ENCODE data around the gene TCN2.

Gene TCN2

GRCh38 chr22:30605449-30606110 is 1.4 kb upstream of the TCN2 start (continued):
- TF ChIP-seq TSHZ2 (CRISPR knock-in tag; IDR thresholded peaks at IDR 0.05), result no peak
- no peak for TF ChIP-seq ZC3H10 (CRISPR knock-in tag; IDR thresholded peaks at IDR 0.05)
- TF ChIP-seq RARB (CRISPR knock-in tag; IDR thresholded peaks at IDR 0.05), result no peak
- TF ChIP-seq ZFP30 (CRISPR knock-in tag; IDR thresholded peaks at IDR 0.05), result no peak

- TF ChIP-seq OSR1 (CRISPR knock-in tag; IDR thresholded peaks at IDR 0.05) (no peak), TOX (CRISPR knock-in tag; IDR thresholded peaks at IDR 0.05; ENCODE audit: borderline replicate concordance) (no peak), TCF4 (CRISPR knock-in tag; IDR thresholded peaks at IDR 0.05; ENCODE audit: borderline replicate concordance) (no peak), ARNTL (CRISPR knock-in tag; IDR thresholded peaks at IDR 0.05; ENCODE audit: borderline replicate concordance, low read depth) (no peak), PATZ1 (CRISPR knock-in tag; IDR thresholded peaks at IDR 0.05; ENCODE audit: borderline replicate concordance) (no peak), RARB (CRISPR knock-in tag; IDR thresholded peaks at IDR 0.05) (no peak), ZFP30 (CRISPR knock-in tag; IDR thresholded peaks at IDR 0.05) (no peak), ZNF8 (CRISPR knock-in tag; IDR thresholded peaks at IDR 0.05) (no peak), ZC3H10 (CRISPR knock-in tag; IDR thresholded peaks at IDR 0.05) (no peak), CSRNP3 (CRISPR knock-in tag; IDR thresholded peaks at IDR 0.05) (no peak), ESRRG (CRISPR knock-in tag; IDR thresholded peaks at IDR 0.05) (no peak)
- peak; percentile 11 for ATAC-seq
These were observed 441 bp downstream of the TCN2 start for GRCh38 chr22:30607300-30607930.

- ATAC-seq, result no peak
- no peak for TF ChIP-seq ZC3H10 (CRISPR knock-in tag; IDR thresholded peaks at IDR 0.05)
- TF ChIP-seq ARNTL (CRISPR knock-in tag; IDR thresholded peaks at IDR 0.05; ENCODE audit: borderline replicate concordance, low read depth), result no peak
- no peak for TF ChIP-seq ZFP30 (CRISPR knock-in tag; IDR thresholded peaks at IDR 0.05)
- no peak for TF ChIP-seq CSDC2 (CRISPR knock-in tag; IDR thresholded peaks at IDR 0.05)
- no peak for TF ChIP-seq TSHZ2 (CRISPR knock-in tag; IDR thresholded peaks at IDR 0.05)
- no peak for TF ChIP-seq PATZ1 (CRISPR knock-in tag; IDR thresholded peaks at IDR 0.05; ENCODE audit: borderline replicate concordance)
- TF ChIP-seq RARB (CRISPR knock-in tag; IDR thresholded peaks at IDR 0.05), result no peak
- TF ChIP-seq BACH2 (CRISPR knock-in tag; IDR thresholded peaks at IDR 0.05; ENCODE audit: borderline replicate concordance), result no peak
- TF ChIP-seq PPARA (CRISPR knock-in tag; IDR thresholded peaks at IDR 0.05; ENCODE audit: borderline replicate concordance), result no peak
- TF ChIP-seq ZNF70 (CRISPR knock-in tag; IDR thresholded peaks at IDR 0.05), result no peak
- TF ChIP-seq ESRRG (CRISPR knock-in tag; IDR thresholded peaks at IDR 0.05), result no peak
- no peak for TF ChIP-seq SNAI2 (CRISPR knock-in tag; IDR thresholded peaks at IDR 0.05)
- TF ChIP-seq TOX (CRISPR knock-in tag; IDR thresholded peaks at IDR 0.05; ENCODE audit: borderline replicate concordance), result no peak
- TF ChIP-seq OSR1 (CRISPR knock-in tag; IDR thresholded peaks at IDR 0.05), result no peak
- no peak for TF ChIP-seq ZNF565 (CRISPR knock-in tag; conservative IDR thresholded peaks at IDR 0.05; ENCODE audit: low read depth)
- TF ChIP-seq CREB5 (CRISPR knock-in tag; IDR thresholded peaks at IDR 0.05; ENCODE audit: low read depth), result no peak
- no peak for TF ChIP-seq CSRNP3 (CRISPR knock-in tag; IDR thresholded peaks at IDR 0.05)
- TF ChIP-seq ZFP3 (CRISPR knock-in tag; IDR thresholded peaks at IDR 0.05), result no peak
- no peak for TF ChIP-seq ZNF8 (CRISPR knock-in tag; IDR thresholded peaks at IDR 0.05)
- TF ChIP-seq GLIS3 (CRISPR knock-in tag; IDR thresholded peaks at IDR 0.05), result no peak
These were observed 965 bp downstream of the TCN2 start for GRCh38 chr22:30607939-30608338.
